Measurements from ENCODE around the gene COX4I1.

Gene COX4I1

DNA sequence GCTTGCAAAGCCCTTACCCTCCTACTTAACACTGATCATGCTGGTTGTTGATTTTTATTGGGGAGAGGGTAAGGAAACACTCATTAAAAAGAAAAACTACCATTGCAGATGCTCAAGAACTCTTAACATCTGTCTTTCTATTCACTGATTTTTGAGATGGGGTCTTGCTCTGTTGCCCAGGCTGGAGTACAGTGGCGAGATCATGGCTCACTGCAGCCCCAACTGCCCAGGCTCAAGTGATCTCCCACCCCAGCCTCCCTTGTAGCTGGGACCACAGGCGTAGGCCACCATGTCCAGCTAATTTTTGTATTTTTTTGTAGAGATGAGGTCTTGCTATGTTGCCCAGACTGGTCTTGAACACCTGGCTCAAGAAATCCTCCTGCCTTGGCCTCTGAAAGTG is 14.7 kb upstream of the COX4I1 start:
- Histone ChIP-seq H3K4me1 (ENCODE audit: insufficient read depth, low read length) (no peaks in the 10 kb centered on the region), H3K9ac (ENCODE audit: low read depth, low read length) (no peak overlapping the region), H3K9me3 (ENCODE audit: insufficient read depth, low read depth, low read length) (no peaks in the 10 kb centered on the region), H3K27ac (ENCODE audit: low read depth, low read length) (no peak overlapping the region), H3K36me3 (ENCODE audit: insufficient read depth, low read length) (peaks cover 65% of the 10 kb centered on the region), H3K27me3 (ENCODE audit: insufficient read depth, low read length) (no peaks in the 10 kb centered on the region), H3K4me3 (ENCODE audit: low read length) (no peak overlapping the region)
- WGBS, result 96% methylated on average over 2 of the region's 2 CpGs

DNA sequence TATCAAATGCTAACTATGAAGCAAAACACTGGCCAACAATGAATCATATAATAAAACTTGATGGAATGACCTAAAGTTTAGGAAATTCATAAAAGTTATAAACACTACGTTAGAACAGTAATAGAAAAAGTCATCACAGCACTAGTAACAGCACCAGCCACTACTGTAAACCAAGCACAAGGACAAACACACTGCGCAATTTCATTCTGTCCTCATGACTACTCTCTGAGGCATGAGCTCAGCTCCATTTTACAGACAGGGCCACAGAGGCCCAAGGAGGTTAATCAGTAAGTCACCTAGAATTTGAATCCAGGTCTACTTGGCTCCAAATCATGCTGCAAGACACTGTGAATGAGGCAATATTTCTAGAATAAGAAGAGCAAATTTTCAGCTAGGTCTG is 13.6 kb upstream of the COX4I1 start:
- no peak overlapping the region for H3K27ac ChIP-seq (ENCODE audit: low read depth, low read length)
- no peaks in the 10 kb centered on the region for H3K9me3 ChIP-seq (ENCODE audit: insufficient read depth, low read depth, low read length)
- H3K4me3 ChIP-seq (ENCODE audit: low read length), result no peak overlapping the region
- no peak overlapping the region for H3K9ac ChIP-seq (ENCODE audit: low read depth, low read length)
- no peaks in the 10 kb centered on the region for H3K27me3 ChIP-seq (ENCODE audit: insufficient read depth, low read length)
- 97% methylated on average over 2 of the region's 2 CpGs for WGBS
- peaks cover 57% of the 10 kb centered on the region for H3K36me3 ChIP-seq (ENCODE audit: insufficient read depth, low read length)
- H3K4me1 ChIP-seq (ENCODE audit: insufficient read depth, low read length), result no peaks in the 10 kb centered on the region

DNA sequence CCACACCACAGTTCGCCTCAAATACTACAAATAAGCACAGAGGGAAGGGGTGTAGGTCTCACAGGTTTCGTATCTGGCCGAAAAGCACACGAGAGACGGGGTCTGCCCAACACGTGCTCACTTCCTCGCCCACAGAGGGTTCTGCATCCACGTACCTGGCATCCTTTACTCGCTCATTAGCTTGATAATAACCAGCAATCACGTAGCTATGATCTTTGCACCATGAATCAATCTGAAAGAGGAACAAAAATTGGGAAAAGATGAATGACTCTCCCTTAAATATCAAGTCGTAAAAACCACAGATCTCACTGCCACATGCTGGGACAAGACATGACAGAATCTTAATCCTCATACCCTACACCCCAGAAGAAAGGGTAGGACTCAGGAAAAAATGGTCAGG is 10.7 kb upstream of the COX4I1 start:
- WGBS, result 96% methylated on average over 11 of the region's 11 CpGs
- no peak overlapping the region for H3K27ac ChIP-seq (ENCODE audit: low read depth, low read length)
- no peaks in the 10 kb centered on the region for H3K27me3 ChIP-seq (ENCODE audit: insufficient read depth, low read length)

DNA sequence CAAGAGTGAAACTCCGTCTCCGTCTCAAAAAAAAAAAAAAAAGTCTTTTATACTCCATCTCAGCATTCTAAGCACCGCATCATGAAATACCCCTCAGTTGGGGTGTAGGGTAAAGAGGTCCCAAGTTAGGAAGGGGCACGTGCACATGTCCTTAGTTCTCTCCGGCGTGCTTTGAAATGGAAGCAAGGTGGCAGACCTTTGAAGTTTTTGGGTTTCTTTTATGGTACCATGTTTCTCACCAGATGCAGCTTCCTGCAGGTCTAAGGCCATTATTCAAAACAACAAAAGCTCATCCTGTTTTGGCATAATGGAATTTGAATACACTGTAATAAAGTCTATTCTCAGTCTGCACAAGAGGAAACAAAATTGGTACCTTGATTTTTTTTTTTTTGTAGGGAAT is 9.7 kb upstream of the COX4I1 start:
- no peaks in the 10 kb centered on the region for H3K9me3 ChIP-seq (ENCODE audit: insufficient read depth, low read depth, low read length)
- H3K27me3 ChIP-seq (ENCODE audit: insufficient read depth, low read length), result no peaks in the 10 kb centered on the region
- H3K4me1 ChIP-seq (ENCODE audit: insufficient read depth, low read length), result no peaks in the 10 kb centered on the region
- no peak overlapping the region for H3K27ac ChIP-seq (ENCODE audit: low read depth, low read length)
- WGBS, result 86% methylated on average over 6 of the region's 6 CpGs
- H3K36me3 ChIP-seq (ENCODE audit: insufficient read depth, low read length), result peaks cover 79% of the 10 kb centered on the region
- no peak overlapping the region for H3K9ac ChIP-seq (ENCODE audit: low read depth, low read length)
- no peak overlapping the region for H3K4me3 ChIP-seq (ENCODE audit: low read length)

More for the DNA sequence above, 10.7 kb upstream of the COX4I1 start:
- Histone ChIP-seq H3K9ac (ENCODE audit: low read depth, low read length) (no peak overlapping the region), H3K36me3 (ENCODE audit: insufficient read depth, low read length) (peaks cover 75% of the 10 kb centered on the region), H3K9me3 (ENCODE audit: insufficient read depth, low read depth, low read length) (no peaks in the 10 kb centered on the region), H3K4me1 (ENCODE audit: insufficient read depth, low read length) (no peaks in the 10 kb centered on the region), H3K4me3 (ENCODE audit: low read length) (no peak overlapping the region)

DNA sequence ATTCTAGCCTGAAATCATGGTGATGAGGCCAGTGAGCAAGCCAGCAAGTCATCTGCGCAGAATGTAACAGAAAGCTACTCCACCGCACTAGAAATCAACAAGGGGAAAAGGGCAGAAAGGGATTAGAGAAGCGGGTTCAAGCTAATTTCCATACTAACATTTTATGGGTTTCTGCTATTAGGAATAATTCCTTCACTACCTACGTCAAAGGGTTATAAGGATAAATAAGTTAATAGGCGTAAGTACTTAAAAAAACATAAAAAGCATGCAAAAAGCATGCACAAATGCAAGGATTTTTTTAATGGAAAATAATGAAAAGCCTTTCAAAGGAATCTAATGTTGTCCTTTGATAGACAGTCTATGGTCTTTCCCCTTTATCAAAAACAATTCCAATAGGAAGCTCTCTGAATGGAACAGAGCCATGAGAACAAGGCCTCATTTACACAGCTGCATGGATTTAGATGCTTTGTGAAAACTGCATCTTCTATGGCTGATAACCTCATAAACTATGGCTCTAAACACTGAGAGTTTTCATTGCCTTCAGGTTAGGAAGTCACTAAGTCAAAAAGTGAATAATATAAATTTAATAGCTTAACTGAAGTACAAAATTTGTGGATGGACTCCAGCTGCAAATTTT is 5.7 kb upstream of the COX4I1 start:
- Histone ChIP-seq H3K9me3 (ENCODE audit: insufficient read depth, low read depth, low read length) (no peaks in the 10 kb centered on the region), H3K36me3 (ENCODE audit: insufficient read depth, low read length) (peaks cover 69% of the 10 kb centered on the region), H3K4me1 (ENCODE audit: insufficient read depth, low read length) (peaks cover 2% of the 10 kb centered on the region; the same call in 1 of the 2 replicates), H3K4me3 (ENCODE audit: low read length) (no peak overlapping the region), H3K27ac (ENCODE audit: low read depth, low read length) (no peak overlapping the region), H3K9ac (ENCODE audit: low read depth, low read length) (no peak overlapping the region), H3K27me3 (ENCODE audit: insufficient read depth, low read length) (no peaks in the 10 kb centered on the region)
- 100% methylated on average over 2 of the region's 5 CpGs for WGBS

DNA sequence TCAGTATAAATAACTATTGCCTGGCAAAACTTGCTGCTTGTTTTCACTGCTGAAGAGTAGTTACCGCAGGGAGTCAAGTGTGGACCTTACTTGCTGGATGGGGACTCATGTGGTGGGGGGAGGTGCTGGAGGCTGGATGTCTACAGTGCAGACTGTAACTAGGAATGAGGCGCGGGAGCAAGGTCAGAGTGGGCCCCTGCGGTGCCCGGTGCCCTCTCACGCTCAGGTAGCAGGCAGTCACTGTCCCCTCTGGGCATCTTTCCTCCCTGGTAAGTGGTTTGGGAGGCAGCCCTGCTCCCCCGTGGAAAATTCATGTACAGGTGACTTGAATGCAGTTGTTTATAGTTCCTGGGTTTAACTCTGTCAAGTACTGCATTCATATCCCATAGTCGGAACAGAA is 4.8 kb upstream of the COX4I1 start:
- H3K36me3 ChIP-seq (ENCODE audit: insufficient read depth, low read length), result peaks cover 63% of the 10 kb centered on the region
- H3K4me1 ChIP-seq (ENCODE audit: insufficient read depth, low read length), result peaks cover 2% of the 10 kb centered on the region; the same call in 1 of the 2 replicates
- H3K9ac ChIP-seq (ENCODE audit: low read depth, low read length), result no peak overlapping the region
- no peak overlapping the region for H3K27ac ChIP-seq (ENCODE audit: low read depth, low read length)
- WGBS, result 94% methylated on average over 8 of the region's 8 CpGs
- H3K4me3 ChIP-seq (ENCODE audit: low read length), result no peak overlapping the region
- no peaks in the 10 kb centered on the region for H3K9me3 ChIP-seq (ENCODE audit: insufficient read depth, low read depth, low read length)
- no peaks in the 10 kb centered on the region for H3K27me3 ChIP-seq (ENCODE audit: insufficient read depth, low read length)

DNA sequence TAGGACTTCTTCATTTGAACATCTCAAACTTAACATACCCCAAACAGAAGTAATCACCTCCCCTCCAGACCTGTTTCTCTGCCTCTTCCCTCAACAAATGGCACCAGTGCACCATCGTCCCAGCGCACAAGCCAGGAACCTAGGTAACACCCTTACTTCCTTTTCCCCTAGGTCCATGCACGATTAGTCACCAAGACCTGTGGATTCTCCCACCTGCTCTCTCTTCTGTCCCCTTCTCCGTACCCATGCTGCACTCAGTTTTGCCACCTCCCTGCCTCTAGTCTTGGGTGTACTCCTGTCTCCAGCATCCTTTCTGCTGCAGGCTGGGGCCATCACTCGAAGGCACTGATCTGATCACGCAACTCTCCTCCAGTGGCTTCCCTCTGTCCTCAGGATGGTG is 3.3 kb upstream of the COX4I1 start:
- no peak overlapping the region for H3K27ac ChIP-seq (ENCODE audit: low read depth, low read length)
- peaks cover 2% of the 10 kb centered on the region; the same call in 1 of the 2 replicates for H3K4me1 ChIP-seq (ENCODE audit: insufficient read depth, low read length)
- no peaks in the 10 kb centered on the region for H3K27me3 ChIP-seq (ENCODE audit: insufficient read depth, low read length)
- H3K9me3 ChIP-seq (ENCODE audit: insufficient read depth, low read depth, low read length), result no peaks in the 10 kb centered on the region
- H3K36me3 ChIP-seq (ENCODE audit: insufficient read depth, low read length), result peaks cover 64% of the 10 kb centered on the region
- 96% methylated on average over 6 of the region's 6 CpGs for WGBS
- no peak overlapping the region for H3K9ac ChIP-seq (ENCODE audit: low read depth, low read length)
- H3K4me3 ChIP-seq (ENCODE audit: low read length), result no peak overlapping the region

DNA sequence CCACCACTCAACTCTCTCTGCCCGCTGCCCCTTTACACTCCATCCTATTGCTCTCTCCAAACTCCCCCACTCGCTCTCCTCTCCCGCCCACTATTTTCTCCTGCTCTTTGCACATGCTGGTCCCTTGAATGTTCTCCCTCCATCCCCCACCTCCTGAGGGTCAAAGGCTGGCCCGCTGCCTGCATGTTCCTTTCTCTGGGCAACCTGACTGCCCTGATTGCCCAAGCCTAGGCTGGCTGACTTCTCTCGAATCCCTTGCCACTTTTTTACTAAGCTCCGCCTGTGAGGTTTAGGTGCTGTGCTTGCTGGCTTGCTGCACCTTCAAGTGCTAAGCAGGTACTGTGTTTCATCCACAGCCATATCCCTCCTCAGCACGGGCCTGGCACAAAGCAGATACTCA is 2.9 kb upstream of the COX4I1 start:
- Histone ChIP-seq H3K27me3 (ENCODE audit: insufficient read depth, low read length) (no peaks in the 10 kb centered on the region), H3K9ac (ENCODE audit: low read depth, low read length) (no peak overlapping the region), H3K36me3 (ENCODE audit: insufficient read depth, low read length) (peaks cover 65% of the 10 kb centered on the region), H3K4me1 (ENCODE audit: insufficient read depth, low read length) (peaks cover 2% of the 10 kb centered on the region; the same call in 1 of the 2 replicates), H3K9me3 (ENCODE audit: insufficient read depth, low read depth, low read length) (no peaks in the 10 kb centered on the region), H3K4me3 (ENCODE audit: low read length) (no peak overlapping the region), H3K27ac (ENCODE audit: low read depth, low read length) (no peak overlapping the region)
- WGBS, result 93% methylated on average over 7 of the region's 7 CpGs

DNA sequence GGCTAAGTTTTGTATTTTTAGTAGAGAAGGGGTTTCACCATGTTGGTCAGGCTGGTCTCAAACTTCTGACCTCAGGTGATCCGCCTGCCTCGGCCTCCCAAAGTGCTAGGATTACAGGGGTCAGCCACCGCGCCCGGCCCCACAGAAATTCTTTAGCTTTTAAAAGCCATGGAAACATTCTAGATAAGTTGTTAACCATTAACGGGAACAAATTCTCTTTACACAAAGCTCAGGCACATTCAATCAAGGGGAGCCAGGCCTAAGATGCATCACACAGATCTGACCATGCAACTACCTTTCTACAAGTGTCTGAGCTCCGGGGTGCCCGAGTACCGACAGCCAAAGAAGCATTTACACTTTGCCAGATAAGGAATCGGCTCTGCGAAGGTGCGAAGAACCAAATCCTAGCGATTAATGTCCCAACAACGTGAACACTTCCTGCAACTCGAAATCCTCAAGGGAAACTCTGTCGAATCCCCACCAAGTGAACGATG is 1.2 kb upstream of the COX4I1 start:
- WGBS, result 29% methylated on average over 17 of the region's 17 CpGs
- Histone ChIP-seq H3K9ac (ENCODE audit: low read depth, low read length) (peak overlapping the region; percentile 94), H3K36me3 (ENCODE audit: insufficient read depth, low read length) (peaks cover 65% of the 10 kb centered on the region), H3K27me3 (ENCODE audit: insufficient read depth, low read length) (no peaks in the 10 kb centered on the region), H3K4me1 (ENCODE audit: insufficient read depth, low read length) (peaks cover 2% of the 10 kb centered on the region; the same call in 1 of the 2 replicates), H3K4me3 (ENCODE audit: low read length) (peak overlapping the region; percentile 95), H3K9me3 (ENCODE audit: insufficient read depth, low read depth, low read length) (no peaks in the 10 kb centered on the region), H3K27ac (ENCODE audit: low read depth, low read length) (peak overlapping the region; percentile 91; the same call in 1 of the 2 replicates)

DNA sequence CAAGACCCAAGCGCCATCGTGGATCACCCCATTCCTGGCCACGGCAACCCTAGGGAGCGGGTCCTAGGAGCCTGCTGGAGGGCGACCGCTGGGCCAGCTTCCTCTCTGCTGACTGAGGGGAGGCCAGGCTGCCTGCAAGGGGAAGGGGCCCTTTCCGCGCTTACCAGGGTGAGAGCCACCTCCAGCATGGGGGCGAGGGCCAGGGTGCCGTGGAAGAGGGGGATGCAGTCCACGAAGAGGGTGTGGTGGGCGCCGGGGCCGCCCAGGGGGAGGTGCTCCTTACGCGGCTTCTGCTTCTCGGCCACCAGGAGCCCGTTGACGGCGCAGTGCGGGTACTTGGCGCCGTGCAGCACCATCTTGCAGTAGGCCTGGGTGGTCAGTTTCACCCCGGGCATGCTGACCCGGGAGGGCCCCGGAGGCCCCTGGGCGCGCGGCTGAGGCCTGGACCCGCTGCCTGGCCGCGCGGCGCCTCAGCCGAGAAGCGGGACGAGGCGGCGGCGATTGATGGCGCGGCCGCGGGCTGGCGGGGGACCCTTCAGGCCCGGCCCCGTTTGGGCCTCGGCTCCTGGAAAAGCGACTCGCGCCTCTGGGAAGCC is 496 bp upstream of the COX4I1 start:
- Histone ChIP-seq H3K36me3 (ENCODE audit: insufficient read depth, low read length) (peaks cover 65% of the 10 kb centered on the region), H3K4me1 (ENCODE audit: insufficient read depth, low read length) (peaks cover 2% of the 10 kb centered on the region; the same call in 1 of the 2 replicates), H3K4me3 (ENCODE audit: low read length) (peak overlapping the region; percentile 95), H3K9me3 (ENCODE audit: insufficient read depth, low read depth, low read length) (no peaks in the 10 kb centered on the region), H3K27ac (ENCODE audit: low read depth, low read length) (peak overlapping the region; percentile 91), H3K9ac (ENCODE audit: low read depth, low read length) (peak overlapping the region; percentile 94), H3K27me3 (ENCODE audit: insufficient read depth, low read length) (no peaks in the 10 kb centered on the region)
- WGBS, result under 1% methylated on average over 51 of the region's 51 CpGs

DNA sequence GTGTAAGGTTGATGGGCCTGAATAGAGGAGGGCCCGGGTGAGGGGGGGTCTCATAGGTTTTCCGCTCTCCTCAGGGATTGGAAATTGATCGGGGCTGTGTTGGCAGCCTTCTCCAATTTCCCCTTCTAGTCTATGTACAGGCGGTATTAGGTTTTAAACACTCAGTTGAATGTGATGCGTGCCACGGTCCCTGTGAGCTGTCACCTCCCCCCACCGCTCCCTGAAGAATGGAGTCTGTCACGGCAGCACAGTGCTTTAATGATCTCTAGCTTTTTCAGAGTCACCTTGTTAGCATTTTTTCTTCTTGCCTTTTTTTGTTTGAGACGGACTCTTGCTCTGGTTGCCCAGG is 800 bp downstream of the COX4I1 start:
- peak overlapping the region; percentile 94 for H3K9ac ChIP-seq (ENCODE audit: low read depth, low read length)
- peaks cover 63% of the 10 kb centered on the region for H3K36me3 ChIP-seq (ENCODE audit: insufficient read depth, low read length)
- peak overlapping the region; percentile 91 for H3K27ac ChIP-seq (ENCODE audit: low read depth, low read length)
- no peaks in the 10 kb centered on the region for H3K27me3 ChIP-seq (ENCODE audit: insufficient read depth, low read length)
- H3K4me3 ChIP-seq (ENCODE audit: low read length), result peak overlapping the region; percentile 95
- WGBS, result 20% methylated on average over 9 of the region's 9 CpGs
- H3K9me3 ChIP-seq (ENCODE audit: insufficient read depth, low read depth, low read length), result no peaks in the 10 kb centered on the region
- H3K4me1 ChIP-seq (ENCODE audit: insufficient read depth, low read length), result peaks cover 2% of the 10 kb centered on the region; the same call in 1 of the 2 replicates

Measured in HUES64 (cell line).